Activated CD8-positive, alpha-beta memory T cell treated with anti-CD3 and anti-CD28 coated beads for 1 hour (primary cell): Measurements from ENCODE around the gene KDM1B.
A peak's percentile ranks its signal among the peaks of the same experiment; 100 is the strongest.

Experiments
- DNase-seq, 2 donors: peaks; one replicate each; pipeline ENCODE4 v3.0.0-alpha.2; 2020; ENCODE audit warnings: low read depth in 1 of 2; ENCODE audit errors: extremely low read depth in 1 of 2

Gene KDM1B

GRCh38 chr6:18155150-18155863, at the start of gene KDM1B:
TSS of gene KDM1B (plus strand) at chr6:18155422. CDS start at chr6:18159896, 4,474 bp downstream.
- peak; percentile 94 to 97 for DNase-seq

GRCh38 chr6:18107061-18107460, 48.2 kb upstream of the KDM1B start:
- no peak for DNase-seq

GRCh38 chr6:18110162-18110561, 45.1 kb upstream of the KDM1B start:
- no peak for DNase-seq

GRCh38 chr6:18115356-18115755, 39.9 kb upstream of the KDM1B start:
- DNase-seq = no peak

GRCh38 chr6:18117136-18117535, 38.1 kb upstream of the KDM1B start:
- DNase-seq = no peak

- DNase-seq = no peak
Measured at GRCh38 chr6:18118330-18118729, 36.9 kb upstream of the KDM1B start.

- DNase-seq = no peak
Measured at GRCh38 chr6:18119236-18119635, 36.0 kb upstream of the KDM1B start.

- DNase-seq = no peak
Measured at GRCh38 chr6:18121580-18122127, 33.6 kb upstream of the KDM1B start.

GRCh38 chr6:18122128-18123093, 32.8 kb upstream of the KDM1B start, which contains the start of gene NHLRC1:
TSS of gene NHLRC1 (minus strand) at chr6:18122677. CDS start at chr6:18122606, 71 bp downstream.
- DNase-seq = peak; percentile 20 to 57

GRCh38 chr6:18126121-18126520, 29.1 kb upstream of the KDM1B start:
- no peak for DNase-seq

- DNase-seq = no peak
Measured at GRCh38 chr6:18132346-18132745, 22.9 kb upstream of the KDM1B start.

GRCh38 chr6:18135171-18135570, 20.1 kb upstream of the KDM1B start:
- DNase-seq = no peak

GRCh38 chr6:18136260-18136659, 19.0 kb upstream of the KDM1B start:
- no peak for DNase-seq

GRCh38 chr6:18138906-18139305, 16.3 kb upstream of the KDM1B start:
- no peak for DNase-seq

GRCh38 chr6:18139935-18140621, 15.1 kb upstream of the KDM1B start:
- no peak for DNase-seq

GRCh38 chr6:18141805-18142590, 13.2 kb upstream of the KDM1B start:
- no peak for DNase-seq

GRCh38 chr6:18142591-18142861, 12.7 kb upstream of the KDM1B start:
- DNase-seq = no peak

GRCh38 chr6:18147160-18147559, 8.1 kb upstream of the KDM1B start:
- DNase-seq = no peak

GRCh38 chr6:18147616-18148015, 7.6 kb upstream of the KDM1B start:
- DNase-seq = no peak

- DNase-seq = no peak
Measured at GRCh38 chr6:18148304-18149025, 6.8 kb upstream of the KDM1B start.
